ENCODE results near the gene ST6GALNAC5.

DNA sequence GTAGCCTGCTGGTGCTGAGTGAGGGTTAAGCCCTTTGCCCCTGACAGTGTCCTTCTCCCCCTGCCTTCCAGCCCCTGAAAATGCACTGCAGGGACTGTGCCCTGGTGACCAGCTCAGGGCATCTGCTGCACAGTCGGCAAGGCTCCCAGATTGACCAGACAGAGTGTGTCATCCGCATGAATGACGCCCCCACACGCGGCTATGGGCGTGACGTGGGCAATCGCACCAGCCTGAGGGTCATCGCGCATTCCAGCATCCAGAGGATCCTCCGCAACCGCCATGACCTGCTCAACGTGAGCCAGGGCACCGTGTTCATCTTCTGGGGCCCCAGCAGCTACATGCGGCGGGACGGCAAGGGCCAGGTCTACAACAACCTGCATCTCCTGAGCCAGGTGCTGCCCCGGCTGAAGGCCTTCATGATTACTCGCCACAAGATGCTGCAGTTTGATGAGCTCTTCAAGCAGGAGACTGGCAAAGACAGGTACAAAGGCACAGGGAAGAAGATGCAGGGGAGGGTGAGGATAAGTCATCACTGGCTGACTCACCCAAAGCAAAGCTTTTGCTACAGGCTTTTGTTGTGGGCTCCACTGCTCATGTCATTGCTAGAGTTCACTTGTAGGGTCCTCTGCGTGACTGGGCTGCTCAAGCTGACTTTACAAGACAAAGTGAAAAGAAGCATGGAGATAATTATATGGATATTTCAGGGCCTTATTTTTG lies 177.0 kb downstream of the ST6GALNAC5 start:
- TF ChIP-seq CTCF (IDR thresholded peaks at IDR 0.05 in 4 of 5, conservative IDR thresholded peaks at IDR 0.05 in 1 of 5) (no peak), POLR2A (IDR thresholded peaks at IDR 0.05) (no peak)

All from gastrocnemius medialis (tissue), 4 donors.